Measurements from ENCODE around the gene SYCE1. TPM values are rescaled to one million over a fixed set of nuclear protein-coding genes. Genes with fewer than 3 reads are reported as not detected.

Gene SYCE1
- total and polyA plus RNA-seq, 2 experiments from 2014 or later, result 0.12 TPM; not detected in 1

DNA sequence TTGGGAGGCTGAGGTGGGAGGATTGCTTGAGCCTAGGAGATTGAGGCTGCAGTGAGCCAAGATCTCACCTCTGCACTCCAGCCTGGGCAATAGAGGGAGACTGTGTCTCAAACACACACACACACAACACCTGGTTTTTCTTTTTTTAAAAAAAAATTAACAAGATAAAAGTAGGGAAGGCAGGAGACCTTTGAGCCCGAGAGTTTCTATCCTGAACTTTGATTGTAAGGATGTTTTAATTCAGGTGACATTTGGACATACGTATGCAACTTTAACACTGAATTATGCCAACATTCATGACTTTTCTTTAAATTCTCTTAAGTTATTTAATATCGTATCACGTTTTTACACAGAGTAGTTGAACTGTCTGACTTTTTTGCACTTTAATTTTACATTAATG is 49.9 kb downstream of the SYCE1 start:
- no peaks in the 10 kb centered on the region for H3K9me3 ChIP-seq (ENCODE audit: low read depth)
- no peaks in the 10 kb centered on the region for H3K9me2 ChIP-seq (replicated peaks; ENCODE audit: insufficient read depth)
- H2AFZ ChIP-seq, result no peak overlapping the region
- H3K4me2 ChIP-seq, result no peak overlapping the region
- no peaks in the 10 kb centered on the region for H3K79me2 ChIP-seq
- no peaks in the 10 kb centered on the region for H4K20me1 ChIP-seq (ENCODE audit: insufficient read depth, poor library complexity, severe bottlenecking)
- no peaks in the 10 kb centered on the region for H3K4me1 ChIP-seq (ENCODE audit: insufficient read depth)
- no peak overlapping the region for H3K27ac ChIP-seq
- DNase-seq (ENCODE audit: low spot score), result no peak
- WGBS (ENCODE audit: low lambda C conversion rate, missing lambda C conversion rate), result 62% methylated on average over 4 of the region's 4 CpGs
- H3K4me3 ChIP-seq, result no peak overlapping the region
- H3K36me3 ChIP-seq (replicated peaks; ENCODE audit: insufficient read depth, low read depth), result no peaks in the 10 kb centered on the region
- H3K27me3 ChIP-seq, result no peaks in the 10 kb centered on the region
- no peak for TF ChIP-seq EZH2 (IDR thresholded peaks at IDR 0.05; ENCODE audit: borderline replicate concordance)
- TF ChIP-seq, protein P1, sequence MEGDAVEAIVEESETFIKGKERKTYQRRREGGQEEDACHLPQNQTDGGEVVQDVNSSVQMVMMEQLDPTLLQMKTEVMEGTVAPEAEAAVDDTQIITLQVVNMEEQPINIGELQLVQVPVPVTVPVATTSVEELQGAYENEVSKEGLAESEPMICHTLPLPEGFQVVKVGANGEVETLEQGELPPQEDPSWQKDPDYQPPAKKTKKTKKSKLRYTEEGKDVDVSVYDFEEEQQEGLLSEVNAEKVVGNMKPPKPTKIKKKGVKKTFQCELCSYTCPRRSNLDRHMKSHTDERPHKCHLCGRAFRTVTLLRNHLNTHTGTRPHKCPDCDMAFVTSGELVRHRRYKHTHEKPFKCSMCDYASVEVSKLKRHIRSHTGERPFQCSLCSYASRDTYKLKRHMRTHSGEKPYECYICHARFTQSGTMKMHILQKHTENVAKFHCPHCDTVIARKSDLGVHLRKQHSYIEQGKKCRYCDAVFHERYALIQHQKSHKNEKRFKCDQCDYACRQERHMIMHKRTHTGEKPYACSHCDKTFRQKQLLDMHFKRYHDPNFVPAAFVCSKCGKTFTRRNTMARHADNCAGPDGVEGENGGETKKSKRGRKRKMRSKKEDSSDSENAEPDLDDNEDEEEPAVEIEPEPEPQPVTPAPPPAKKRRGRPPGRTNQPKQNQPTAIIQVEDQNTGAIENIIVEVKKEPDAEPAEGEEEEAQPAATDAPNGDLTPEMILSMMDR (IDR thresholded peaks at IDR 0.05; ENCODE audit: poor library complexity), result no peak
- TF ChIP-seq EZH2phosphoT487 (IDR thresholded peaks at IDR 0.05; ENCODE audit: low read depth, severe bottlenecking, unreplicated experiment), result no peak

DNA sequence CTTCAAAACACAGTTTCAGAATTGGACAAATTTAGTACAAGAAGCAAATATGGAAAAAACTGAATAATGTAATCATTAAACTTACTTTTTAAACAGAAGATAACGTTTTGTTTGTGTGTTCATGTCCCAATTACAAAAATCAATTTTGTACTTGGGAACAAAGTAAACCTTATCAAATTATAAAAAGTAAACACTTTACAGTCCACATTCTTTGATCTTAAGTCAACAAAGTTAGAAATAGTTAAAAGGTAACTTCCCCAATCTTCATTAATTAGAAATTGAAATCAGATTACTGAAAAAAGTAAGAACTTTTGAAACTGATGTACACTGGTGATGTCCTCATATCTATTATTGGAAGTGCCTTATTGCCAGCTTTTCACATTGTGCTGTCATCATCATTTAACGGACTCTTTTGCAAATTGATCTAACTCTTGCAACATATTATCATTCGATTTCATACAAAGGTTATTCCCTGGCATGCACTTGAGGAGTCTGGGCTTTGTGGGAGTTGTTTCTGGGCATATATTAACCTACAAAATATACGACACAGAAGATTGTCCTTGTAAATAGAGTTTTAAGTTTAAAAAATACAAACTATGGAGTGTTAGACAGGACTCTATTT is 53.4 kb downstream of the SYCE1 start:
- Histone ChIP-seq H3K36me3 (replicated peaks; ENCODE audit: insufficient read depth, low read depth) (no peaks in the 10 kb centered on the region), H3K9me2 (replicated peaks; ENCODE audit: insufficient read depth) (no peaks in the 10 kb centered on the region), H3K27me3 (no peaks in the 10 kb centered on the region), H3K4me1 (ENCODE audit: insufficient read depth) (no peaks in the 10 kb centered on the region), H3K9me3 (ENCODE audit: low read depth) (no peaks in the 10 kb centered on the region), H3K4me3 (no peak overlapping the region), H3K4me2 (no peak overlapping the region), H3K79me2 (no peaks in the 10 kb centered on the region), H4K20me1 (ENCODE audit: insufficient read depth, poor library complexity, severe bottlenecking) (no peaks in the 10 kb centered on the region), H3K27ac (no peak overlapping the region), H2AFZ (no peak overlapping the region)
- DNase-seq (ENCODE audit: low spot score), result no peak
- 44% methylated on average over 4 of the region's 4 CpGs for WGBS (ENCODE audit: low lambda C conversion rate, missing lambda C conversion rate)
- no peak for TF ChIP-seq EZH2phosphoT487 (IDR thresholded peaks at IDR 0.05; ENCODE audit: low read depth, severe bottlenecking, unreplicated experiment)
- TF ChIP-seq EZH2 (IDR thresholded peaks at IDR 0.05; ENCODE audit: borderline replicate concordance), result no peak
- TF ChIP-seq, protein P1 (IDR thresholded peaks at IDR 0.05; ENCODE audit: poor library complexity), result no peak

GRCh38 chr10:133511408-133511807 is 54.0 kb downstream of the SYCE1 start:
- Histone ChIP-seq H2AFZ (no peak overlapping the region), H3K27ac (no peak overlapping the region), H3K9me2 (replicated peaks; ENCODE audit: insufficient read depth) (no peaks in the 10 kb centered on the region), H4K20me1 (ENCODE audit: insufficient read depth, poor library complexity, severe bottlenecking) (no peaks in the 10 kb centered on the region), H3K36me3 (replicated peaks; ENCODE audit: insufficient read depth, low read depth) (no peaks in the 10 kb centered on the region), H3K4me2 (no peak overlapping the region), H3K9me3 (ENCODE audit: low read depth) (no peaks in the 10 kb centered on the region), H3K4me1 (ENCODE audit: insufficient read depth) (no peaks in the 10 kb centered on the region), H3K27me3 (no peaks in the 10 kb centered on the region), H3K79me2 (no peaks in the 10 kb centered on the region), H3K4me3 (no peak overlapping the region)
- no peak for DNase-seq (ENCODE audit: low spot score)
- 63% methylated on average over 4 of the region's 4 CpGs for WGBS (ENCODE audit: low lambda C conversion rate, missing lambda C conversion rate)
- TF ChIP-seq, protein P1 (IDR thresholded peaks at IDR 0.05; ENCODE audit: poor library complexity), result no peak
- TF ChIP-seq EZH2 (IDR thresholded peaks at IDR 0.05; ENCODE audit: borderline replicate concordance) (no peak), EZH2phosphoT487 (IDR thresholded peaks at IDR 0.05; ENCODE audit: low read depth, severe bottlenecking, unreplicated experiment) (no peak)
